CD4-positive, alpha-beta T cell treated with Interleukin-6 for 4 hours (primary cell): Measurements from ENCODE around the gene KLHL6.

Experiments
- DNase-seq: peaks from one replicate; pipeline ENCODE4 v3.0.0-alpha.2; 2020; ENCODE audit warnings: mixed read lengths

KLHL6 gene

DNA sequence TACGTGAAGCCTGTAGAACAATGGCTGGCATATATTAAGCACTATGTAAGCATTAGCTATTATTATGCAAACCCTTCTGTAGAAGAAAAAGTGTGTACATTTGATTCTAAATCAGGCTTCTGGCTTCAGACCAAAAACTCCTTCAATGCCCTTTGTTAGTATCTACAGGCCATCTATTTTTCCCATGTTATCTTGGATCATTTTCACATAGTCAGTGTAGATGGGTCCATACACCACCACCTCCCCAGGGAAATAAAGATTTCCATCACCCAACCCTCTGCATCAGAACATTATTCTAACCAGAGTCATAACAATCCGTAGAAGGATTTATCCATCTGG lies 8.0 kb upstream of the KLHL6 start:
- no peak for DNase-seq

DNA sequence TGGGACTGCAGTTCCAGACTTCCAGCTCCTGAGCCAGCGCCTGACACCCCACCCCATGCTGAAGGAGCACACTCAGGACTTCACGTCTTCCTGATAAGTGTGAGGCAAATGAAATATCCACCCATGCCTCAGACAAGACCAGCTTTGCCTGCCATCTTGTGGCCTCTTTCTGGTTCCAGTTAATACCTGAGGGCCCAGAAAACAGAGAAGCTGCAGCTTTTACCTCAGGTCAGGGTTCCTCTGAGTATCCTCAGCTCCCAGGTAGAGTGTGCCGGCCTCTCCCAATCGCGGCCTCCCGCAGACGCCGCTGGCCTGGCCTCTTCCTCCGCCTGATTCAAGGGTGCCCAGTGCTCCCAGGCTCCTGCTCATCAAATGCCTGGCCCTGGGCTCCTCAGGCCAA lies 5.1 kb upstream of the KLHL6 start:
- DNase-seq: peak; percentile 47

DNA sequence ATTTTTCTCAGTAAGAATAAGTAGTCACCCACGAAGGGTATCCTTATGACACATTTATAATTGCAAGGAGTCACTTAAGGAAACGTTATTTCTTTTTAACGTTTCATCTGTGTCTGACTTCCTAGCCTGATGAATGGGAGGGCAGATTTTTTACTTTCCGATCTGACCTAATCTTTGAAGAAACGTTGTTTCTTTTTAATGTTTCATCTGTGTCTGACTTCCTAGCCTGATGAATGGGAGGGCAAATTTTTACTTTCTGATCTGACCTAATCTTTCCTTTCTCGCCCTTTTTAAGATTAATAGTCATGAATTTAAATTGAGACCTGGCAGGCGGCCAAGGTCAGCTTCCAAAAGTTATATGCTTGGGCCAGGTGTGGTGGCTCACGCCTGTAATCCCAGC lies 3.0 kb upstream of the KLHL6 start:
- no peak for DNase-seq

DNA sequence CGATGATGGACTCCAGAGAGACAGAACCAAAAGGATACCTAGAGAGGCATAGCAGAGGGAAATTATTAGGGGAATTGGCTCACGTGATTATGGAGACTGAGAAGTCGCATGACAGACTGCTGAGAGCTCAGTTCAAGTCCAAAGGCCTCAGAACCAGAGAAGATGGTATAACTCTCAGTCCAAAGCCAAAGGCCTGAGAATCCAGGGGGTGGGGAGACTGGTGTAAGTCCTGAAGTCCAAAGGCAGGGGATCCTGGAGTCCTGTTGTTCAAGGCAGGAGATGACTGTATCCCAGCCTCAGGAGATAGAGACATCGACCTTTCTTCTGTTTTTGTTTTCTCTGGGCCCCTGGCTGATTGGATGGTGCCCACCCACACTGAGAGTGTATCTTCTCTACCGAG lies 1.2 kb upstream of the KLHL6 start:
- DNase-seq: no peak

DNA sequence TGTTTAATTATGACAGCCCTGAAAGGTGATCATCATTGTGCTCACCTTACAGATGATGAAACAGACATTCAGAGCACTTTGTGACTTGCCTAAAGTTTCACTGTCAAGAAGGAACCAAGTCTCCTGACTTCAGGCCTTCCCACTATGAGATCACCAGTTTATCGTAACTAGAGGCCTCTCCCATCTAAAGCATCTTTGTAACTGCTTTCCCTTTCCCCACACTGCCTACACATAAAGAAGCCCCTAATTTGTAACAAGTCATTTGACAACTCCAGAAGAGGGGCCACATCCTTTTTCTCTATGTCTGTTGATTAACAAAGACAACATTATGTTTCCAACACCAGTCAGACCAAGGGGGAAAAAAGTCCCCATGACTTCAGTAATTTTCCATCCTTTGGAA lies 1.1 kb downstream of the KLHL6 start:
- DNase-seq: no peak

DNA sequence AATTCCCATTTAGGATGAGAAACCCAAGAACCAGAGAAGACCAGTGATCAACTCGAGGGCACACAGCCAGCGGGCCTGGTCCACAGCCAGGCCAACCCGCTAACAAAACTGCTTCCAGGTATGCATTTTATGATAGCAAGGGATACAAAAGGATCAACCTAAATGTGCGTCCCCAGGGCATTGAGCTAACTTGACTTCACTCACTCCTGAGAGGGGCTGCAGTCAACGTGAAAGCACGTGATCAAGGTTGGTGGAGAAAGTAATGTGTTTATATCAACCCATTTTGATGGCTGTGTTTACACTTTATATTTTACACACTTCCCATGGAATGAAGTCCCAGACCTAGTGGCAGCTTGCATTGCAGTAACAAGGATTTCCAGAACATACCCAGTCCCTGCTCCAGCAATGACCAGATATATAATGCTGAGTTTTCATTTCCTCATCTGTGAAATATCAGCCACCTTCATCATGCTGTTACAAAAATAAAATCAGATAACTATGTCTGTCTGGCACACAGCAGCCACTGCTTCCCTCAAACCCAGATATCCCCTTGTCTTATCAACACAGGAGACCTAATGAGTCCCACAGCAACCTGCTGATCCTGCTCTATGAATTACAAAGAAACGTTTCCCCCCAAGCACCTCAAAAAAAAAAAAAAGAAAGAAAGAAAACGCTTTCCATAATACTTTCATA lies 2.0 kb downstream of the KLHL6 start:
- DNase-seq: no peak

DNA sequence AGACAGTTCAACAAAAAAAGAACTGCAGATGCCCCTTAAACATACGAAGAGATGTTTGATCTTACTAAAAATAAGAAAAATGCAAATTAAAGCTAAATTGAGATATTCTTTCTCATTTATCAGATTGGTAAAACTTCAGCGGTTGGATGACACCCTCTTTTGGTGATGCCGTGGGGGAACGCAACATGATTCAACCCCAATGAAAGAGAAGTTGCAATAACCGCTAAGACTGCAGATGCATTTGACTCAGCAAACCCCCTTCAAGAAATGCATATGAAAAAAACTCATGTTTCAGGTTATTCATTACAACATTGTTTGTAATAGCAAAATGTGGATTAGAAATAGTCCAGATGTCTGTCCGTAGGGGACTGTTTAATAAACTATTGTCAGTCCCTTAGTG lies 3.6 kb downstream of the KLHL6 start:
- DNase-seq: peak; percentile 47

DNA sequence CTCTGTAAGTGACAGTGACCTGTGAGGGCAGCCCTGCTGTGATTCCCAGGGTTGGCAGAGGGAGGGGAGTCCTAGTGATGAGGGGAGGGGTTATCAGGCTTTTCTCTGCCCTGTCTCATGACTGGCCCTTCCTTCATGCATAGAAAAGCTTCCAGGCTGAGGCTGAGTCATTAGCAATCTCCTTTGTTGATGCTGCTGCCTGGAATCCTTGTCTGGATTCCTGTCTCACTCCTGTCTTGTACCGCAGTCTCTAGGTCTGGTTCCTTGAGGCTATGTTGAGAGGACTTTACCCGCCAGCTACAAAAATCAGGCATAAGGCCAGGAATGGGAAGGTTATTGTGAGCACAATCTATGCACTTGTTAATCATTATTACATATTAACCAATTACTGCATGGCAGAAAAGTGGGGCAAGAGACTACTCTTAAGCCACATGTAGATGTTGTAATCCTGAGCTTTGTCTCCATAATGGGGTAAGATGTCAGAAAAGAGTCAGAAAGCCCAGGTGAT lies 7.2 kb downstream of the KLHL6 start:
- DNase-seq: no peak

DNA sequence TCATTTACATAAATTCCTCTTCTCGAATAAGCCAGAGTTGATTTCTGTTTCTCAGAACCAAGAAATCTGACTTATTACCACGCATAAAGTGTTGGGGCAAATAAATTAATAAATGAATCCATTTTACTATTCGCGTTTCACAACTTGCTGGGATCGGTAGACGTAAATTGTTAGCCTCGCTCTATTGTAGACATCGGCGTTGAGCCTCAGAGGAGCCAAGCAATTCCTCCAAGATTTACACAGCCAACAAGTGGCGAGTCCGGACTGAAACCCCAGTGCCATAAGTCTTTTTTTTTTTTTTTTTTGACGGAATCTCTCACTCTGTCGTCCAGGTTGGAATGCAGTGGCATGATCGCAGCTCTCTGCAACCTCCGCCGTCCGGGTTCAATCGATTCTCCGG lies 8.9 kb downstream of the KLHL6 start:
- no peak for DNase-seq

DNA sequence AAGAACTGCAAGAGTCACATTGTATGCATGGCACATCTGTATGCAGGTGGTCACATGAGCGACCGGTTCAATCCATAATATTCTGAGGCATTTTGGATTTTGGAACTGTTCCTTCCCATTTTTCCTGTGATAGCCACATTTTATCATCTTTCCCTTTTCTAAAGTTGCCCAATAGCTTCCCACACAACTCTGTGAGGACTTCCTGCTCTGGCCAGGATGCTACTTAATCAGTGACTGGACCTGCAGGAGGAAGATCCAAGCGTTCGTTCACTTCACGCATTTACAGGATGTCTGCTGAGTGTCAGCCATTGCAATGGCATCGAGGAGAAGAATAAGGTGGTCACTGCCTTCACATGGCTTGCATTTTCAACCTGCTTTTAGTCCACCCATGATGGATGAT lies 9.8 kb downstream of the KLHL6 start:
- DNase-seq: no peak

DNA sequence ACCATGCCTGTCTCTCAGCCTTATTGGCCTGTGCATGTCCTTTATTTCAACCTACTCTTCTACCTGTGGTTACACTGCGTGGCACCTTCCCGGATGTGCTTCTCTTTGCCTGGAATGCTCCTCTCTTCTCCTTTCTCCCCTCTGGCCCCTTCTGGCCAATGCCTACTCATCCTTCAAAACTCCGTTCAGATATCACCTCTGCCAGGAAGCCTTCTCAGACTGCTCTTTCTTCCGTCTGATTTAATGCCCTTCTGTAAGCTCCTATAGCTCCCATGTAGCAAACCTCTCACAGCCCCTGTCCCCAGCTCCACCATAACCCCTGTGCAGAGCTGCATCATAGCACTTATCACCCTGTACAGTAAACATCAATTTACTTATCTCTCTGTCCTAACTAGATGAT lies 13.2 kb downstream of the KLHL6 start:
- no peak for DNase-seq

DNA sequence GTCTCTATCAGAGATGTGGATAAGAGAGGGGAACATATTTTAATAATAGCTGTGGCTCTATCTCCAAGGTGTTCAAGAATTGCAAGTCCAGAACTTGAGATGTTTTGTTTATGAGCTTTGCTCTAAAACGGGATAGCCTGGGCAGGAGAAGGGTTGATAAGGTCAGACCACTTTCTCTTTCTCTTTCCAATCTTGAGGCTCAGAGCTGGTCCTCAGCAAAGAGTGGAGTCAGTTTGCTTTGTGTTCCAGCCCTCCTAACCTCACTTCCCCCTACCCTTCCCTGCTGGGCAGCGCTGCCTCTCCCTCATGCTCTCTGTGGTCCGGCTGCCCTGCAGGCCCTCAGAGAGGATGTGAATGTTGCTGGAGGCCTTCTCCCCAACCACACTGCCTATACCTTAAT lies 13.8 kb downstream of the KLHL6 start:
- no peak for DNase-seq

DNA sequence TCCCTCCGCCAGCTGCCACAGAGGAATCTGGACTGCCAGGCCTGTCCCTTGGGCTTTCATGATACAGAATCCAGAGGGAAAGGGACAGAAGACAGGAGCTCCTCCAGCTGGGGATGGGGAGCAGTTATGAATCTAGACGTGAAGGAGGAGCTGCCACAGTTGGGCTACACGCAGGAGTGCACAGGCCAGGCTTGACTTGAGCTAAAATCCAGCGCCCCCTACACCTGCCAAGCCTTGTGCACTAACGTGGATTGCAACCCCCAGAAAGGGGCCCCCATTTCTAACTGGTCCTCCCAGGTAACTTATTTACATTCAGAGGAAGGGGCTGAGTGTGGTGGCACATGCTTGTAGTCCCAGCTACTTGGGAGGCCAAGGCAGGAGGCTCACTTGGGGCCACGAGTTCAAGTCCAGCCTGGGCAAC lies 14.3 kb downstream of the KLHL6 start:
- no peak for DNase-seq

DNA sequence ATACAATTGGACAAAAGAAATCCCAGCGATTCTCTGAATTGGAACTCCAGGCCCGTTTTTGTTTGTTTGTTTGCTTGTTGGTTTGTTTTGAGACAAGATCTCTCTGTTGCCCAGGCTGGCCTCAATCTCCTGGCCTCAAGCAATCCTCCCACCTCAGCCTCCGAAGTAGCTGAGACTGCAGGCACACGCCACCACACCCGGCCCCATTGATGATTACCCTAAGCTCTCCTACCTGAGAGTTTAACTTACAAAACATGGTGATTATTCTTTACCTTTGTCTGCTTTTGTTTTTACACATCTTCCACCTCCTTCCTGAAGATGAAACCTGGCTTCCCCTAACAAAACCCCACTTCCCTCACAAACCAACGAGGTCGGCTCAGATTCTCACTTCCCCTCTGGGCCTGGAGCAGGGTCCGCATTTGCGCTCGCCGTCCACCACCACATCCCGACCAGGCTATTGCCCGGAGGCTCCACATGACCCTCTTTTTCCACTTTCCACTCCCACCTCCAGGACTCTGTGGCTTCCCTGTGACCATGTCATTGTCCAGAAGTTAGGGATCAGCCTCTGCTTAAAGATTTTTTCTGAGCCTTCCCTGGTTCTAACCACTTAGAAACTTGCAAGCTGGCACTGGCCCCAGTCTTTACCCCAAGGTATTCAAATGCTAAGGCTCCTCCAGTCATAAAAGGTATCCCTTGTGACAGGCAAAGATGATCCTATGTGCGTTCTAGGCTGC lies 14.8 kb downstream of the KLHL6 start:
- no peak for DNase-seq

DNA sequence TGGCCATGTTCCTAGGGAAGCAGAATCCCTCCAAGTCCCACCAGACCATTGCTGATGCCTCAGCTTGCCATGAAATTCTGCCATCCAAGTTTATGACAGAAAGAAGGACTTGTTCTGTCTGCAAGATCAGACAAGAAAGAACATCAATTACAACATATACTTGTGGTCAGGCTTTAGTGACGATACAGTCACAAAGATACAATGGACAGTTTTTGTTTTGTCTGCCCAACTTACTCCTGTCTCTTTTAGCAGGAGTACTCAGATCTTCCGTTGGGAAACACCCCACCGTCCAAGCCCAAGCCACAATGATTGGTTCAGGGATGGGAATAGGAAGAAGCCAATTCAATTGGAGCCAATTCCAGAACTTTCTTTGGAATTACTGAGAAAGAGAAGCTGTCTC lies 15.7 kb downstream of the KLHL6 start:
- DNase-seq: no peak

DNA sequence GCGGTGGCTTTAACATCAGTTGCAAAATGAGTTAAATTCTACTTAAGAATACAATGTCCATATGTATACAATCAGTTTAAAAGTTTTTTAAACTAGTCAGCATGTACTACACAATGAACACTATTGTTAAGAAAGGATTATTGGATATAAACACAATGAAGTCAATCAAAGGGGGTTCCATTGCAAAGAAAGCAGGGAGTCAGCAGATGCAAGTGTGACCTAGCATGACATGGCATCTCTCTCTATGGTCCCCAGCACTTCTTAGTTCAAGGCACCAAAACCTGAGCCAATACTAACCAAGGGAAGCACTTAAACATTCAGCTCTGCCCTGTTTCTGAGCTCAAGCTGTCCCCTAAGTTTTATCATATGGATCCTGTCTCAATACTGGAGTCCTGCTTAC lies 17.0 kb downstream of the KLHL6 start:
- DNase-seq: no peak

DNA sequence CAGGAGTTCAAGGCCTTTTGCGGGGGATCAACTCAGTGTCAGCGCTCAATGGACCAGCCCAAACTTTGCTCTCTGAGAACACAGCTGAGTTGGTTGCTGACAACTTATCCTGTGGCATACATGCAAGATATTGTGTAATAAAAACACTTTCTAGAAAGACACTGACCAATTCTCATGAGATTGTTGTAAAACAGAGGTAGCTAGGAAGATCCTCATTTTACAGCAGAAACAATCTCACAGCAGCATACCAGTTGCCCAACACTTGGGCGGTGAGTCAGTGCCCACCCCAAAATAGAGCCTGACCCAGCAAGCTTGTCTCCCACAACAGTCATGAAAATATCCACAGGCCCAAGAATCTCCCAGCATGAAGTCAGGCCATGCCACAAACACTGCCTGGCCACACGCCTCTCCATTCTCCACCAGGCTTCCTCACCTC lies 18.2 kb downstream of the KLHL6 start:
- DNase-seq: no peak

DNA sequence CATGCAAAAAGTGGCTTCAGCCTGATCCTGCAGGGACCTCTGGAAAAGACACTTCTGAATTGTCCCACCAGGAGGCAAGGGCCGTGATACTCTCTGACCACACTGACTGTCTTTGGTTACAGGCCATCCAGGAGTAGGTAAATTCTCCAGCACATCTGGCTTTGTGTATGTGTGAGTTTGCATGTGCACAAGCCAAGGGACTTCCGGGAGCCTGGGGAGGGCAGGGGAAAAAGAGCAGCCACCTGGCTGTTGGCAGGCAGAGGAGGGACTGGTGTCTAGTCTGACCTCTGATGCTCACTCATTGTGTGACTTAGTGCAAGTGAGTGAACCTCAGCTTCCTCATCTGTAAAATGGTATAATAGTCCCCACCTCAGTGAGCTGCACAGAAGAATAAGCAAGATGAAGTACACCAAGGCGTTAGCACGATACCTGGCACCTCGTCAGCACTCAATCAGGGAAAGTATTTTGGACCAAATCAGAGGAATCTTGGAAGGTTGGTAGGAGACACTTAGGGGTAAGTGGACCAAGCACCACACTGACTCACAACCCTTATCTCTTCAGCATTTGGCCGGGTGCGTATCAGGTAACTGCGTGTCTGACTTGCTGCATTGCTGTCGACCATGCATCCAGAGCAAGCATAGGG lies 19.1 kb downstream of the KLHL6 start:
- DNase-seq: no peak

DNA sequence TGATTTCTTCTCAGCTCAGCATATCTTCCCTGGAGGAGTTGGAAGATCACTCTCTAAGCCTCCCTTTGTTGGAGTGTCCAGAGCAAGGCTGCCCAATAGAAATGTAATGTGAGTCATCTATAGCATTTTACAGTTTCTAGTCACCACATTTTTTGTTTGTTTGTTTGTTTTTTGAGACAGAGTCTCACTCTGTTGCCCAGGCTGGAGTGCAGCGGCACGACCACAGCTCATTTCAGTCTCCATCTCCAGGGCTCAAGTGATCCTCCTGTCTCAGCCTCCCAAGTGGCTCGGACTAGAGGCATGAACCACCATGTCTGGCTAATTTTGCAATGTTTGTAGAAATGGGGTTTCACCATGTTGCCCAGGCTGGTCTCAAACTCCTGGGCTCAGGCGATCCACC lies 21.3 kb downstream of the KLHL6 start:
- no peak for DNase-seq

DNA sequence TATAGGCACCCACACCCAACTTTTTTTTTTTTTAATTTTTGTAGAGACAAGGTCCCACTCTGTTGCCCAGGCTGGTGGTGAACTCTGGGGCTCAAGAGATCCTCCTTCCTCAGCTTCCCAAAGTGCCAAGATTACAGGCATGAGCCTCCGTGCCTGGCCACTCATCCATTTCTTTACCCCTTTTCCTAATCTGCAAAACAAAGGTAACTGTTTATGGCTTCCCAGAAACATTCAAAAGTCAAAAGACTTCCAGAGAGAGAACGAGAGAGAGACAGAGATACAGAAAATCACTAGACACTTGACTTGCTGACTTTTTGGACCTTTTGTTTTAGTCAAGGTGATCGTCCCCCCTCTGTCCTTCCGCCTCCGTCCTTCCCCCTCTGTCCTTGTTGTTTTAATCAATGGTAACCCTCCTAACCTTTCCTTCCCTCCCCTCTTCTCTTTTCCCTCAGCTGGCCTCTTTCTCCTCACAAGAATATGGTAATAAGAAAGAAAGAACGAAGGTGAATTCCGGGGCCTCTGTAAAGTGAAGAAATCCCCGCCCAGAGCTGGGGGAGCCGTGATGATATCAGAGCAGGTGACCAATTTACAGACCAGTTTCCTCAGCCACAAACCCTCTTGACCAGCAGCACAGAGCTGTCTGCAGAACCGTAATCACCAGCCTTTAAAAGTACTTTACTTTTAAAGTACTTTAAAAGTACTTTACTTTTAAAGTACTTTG lies 21.9 kb downstream of the KLHL6 start:
- DNase-seq: no peak

DNA sequence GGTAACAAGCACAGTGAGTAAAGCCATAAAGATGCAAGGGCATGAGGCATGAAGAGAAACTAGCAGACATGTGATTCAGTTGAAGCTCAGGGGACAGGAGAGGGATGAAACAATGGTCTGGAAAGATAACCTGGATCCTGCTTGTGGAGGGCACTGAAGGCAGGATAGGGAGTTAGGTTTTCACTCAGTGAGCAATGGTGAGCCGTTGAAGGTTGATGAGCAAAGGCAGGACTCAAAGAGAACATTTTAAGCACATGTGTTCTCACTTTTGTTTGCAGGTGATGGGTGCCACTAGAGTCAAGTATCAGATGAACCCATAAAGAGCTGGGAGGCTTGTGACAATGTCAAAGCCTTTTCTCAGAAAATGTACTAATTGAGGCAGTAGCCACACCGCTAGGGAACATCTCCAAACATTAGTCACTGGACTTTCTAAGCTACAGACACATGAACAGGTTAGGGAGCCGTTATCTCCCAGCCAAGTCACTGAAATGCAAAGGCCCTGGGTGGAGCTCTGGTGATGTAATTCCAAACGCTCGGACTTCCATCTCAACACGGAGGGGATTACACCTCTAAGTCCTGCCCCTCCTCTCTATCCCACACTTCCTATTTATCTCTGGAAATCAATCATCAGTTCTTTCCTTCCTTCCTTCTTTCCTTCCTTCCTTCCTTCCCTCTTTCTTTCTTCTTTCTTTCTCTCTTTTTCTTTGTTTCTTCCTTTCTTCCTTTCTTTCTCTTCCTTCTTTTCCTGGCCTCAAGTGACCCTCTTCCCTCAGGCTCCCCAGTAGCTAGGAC lies 22.7 kb downstream of the KLHL6 start:
- DNase-seq: no peak

DNA sequence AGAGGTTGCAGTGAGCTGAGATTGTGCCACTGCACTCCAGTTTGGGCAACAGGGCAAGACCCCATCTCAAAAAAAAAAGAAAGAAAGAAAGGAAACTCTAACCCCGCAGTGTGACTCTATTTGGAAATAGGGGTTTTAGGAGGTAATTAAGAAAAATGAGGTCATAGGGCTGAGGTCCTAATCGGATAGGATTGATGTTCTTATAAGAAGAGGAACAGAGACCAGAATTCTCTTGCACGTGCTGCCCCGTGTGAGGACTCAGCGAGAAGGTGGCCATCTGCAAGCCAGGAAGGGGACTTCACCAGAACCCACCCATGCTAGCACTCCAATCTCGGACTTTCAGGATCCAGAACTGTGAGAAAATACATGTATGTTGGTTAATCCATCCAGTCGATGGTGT lies 25.8 kb downstream of the KLHL6 start:
- no peak for DNase-seq

DNA sequence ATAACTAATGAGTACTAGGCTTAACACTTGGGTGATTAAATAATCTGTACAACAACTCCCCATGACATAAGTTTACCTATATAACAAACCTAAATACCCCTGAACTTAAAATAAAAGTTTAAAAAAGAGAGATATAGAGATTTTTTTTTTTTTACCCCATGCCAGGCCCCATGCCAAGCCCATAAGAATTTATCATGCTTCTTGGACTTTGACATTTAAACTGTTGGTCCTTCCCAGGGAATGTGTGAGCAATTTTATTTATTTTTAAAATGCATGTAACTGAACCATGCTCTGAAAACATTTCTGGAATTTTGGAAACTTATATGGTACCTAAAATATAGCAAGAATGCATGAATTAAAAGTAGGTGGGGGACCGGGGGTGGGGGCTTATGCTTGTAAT lies 26.3 kb downstream of the KLHL6 start:
- no peak for DNase-seq
